ENCODE data around the gene LGI2.

LGI2 gene

DNA sequence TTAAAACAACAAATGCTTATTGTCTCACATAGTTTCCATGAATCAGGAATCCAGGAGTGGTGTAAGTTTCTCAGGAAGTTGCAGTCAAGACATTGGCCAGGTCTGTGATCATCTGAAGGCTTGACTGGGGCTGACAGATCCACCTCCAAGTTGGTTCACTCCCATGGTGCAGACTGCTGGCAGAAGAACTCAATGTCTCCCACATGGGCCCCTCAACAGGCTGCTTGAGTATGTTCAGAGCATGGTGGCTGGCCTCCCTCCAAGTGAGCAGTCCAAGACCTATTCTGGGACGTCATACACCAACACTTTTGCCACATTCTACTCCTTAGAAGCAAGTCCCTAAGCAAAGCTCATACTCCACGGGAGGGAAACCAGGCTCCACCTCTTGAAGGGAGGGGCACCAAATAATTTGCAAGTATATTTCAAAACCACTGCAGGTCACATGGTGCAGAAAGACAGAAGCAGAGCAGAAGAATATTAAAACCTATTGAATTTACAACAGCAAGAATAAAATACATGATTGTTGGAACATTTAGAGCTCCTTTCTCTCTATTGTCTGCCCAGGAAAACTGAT lies 35.3 kb downstream of the LGI2 start:
- DNase-seq (ENCODE audit: low spot score), result no peak

DNA sequence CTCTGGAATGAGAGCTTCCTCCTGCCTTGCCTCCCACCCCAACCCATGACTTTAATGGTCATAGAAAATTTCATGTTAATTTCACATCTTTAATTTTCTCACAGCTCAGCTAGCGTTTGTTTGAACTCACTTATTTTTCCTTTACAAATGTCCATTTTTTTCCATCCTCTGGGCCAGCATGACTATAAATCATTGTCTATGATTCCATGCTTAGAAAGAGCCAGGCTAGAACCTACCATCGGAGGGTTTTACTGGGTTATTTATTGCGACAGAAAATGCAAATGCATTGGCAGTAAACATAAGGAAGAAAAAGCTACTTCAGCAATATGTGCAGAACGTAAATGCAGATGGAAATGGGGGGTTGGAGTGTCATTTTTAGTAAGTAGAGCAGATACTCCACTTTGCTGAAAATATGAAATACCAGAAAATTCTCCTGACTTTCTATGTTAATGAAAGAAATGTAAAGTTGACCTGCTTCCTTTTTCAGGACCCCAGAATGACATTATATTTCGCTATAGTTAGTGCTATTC lies 37.1 kb downstream of the LGI2 start:
- DNase-seq (ENCODE audit: low spot score), result no peak

DNA sequence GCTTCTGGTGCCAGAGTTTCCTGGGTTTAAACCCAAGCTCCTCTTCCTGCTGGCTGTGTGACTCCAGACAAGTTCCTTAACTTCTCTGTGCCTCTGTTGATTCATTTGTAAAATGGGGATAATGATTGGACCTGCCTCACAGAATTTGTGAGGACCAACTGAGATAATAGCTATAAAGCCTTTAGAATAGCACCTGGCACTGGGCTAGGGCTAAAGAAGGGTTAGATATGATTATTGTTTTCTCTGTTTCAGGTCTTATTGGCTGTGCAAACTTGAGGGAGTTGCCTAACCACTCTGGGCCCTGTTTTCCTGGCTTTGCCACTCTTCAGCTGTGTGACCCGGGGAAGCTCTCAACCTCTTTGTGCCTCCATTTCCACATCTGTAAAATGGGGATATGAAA lies 37.8 kb downstream of the LGI2 start:
- DNase-seq (ENCODE audit: low spot score), result no peak

DNA sequence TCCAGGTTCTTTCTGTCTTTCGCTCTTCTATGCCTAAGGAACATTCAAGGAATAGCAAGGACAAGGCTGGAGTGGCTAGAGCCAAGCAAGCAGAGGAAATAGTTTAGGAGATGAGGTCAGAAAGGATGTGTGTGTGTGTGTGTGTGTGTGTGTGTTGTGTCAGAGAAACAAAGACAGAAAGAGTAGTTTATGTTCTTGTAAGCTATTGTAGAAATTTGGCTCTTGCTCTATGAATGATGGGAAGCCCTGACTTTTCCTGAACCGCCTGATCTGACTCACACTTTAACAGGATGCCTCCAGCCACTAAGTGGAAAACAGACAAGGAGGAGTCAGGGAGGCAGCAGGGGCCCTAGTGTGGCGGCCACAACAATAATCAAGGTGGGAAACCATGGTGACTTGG lies 39.7 kb downstream of the LGI2 start:
- no peak for DNase-seq (ENCODE audit: low spot score)

DNA sequence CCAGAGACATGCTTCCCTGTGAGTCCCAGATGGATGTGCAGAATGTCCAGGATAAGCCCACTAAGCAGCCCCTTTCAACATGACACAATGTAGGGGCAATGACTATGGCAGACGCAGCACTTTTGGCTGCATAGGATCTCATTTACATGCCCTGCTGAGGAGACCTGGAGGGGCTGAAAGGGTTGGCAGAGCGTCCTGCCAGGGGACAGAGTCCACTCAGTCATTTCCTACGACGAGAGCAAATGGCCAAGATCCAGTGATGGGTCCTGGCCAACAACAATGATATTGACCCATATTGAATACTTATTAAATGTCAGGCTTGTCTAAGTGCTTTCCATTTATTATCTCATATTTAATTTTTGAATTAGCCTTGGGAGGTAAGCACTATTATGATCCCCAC lies 41.4 kb downstream of the LGI2 start:
- no peak for DNase-seq (ENCODE audit: low spot score)

DNA sequence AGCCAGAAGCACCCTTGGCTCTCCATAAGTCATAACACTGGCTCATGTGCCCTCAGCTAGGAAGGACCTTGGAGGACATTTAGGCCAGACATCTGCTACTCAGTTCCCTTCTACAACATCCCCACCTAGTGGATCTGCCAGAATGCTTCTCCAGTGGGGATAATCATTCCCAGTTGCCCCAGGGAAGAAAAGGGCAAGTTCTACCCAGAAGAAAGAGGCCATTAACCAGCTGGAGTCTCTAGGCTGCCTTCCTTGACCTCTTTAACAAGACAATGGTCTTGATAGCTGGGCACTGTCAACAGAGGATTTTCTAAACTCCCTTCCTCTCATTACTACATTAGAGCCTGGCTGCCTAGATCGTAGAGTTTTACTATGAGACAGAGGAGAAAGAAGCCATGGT lies 42.0 kb downstream of the LGI2 start:
- peak; percentile 46 for DNase-seq (ENCODE audit: low spot score)

DNA sequence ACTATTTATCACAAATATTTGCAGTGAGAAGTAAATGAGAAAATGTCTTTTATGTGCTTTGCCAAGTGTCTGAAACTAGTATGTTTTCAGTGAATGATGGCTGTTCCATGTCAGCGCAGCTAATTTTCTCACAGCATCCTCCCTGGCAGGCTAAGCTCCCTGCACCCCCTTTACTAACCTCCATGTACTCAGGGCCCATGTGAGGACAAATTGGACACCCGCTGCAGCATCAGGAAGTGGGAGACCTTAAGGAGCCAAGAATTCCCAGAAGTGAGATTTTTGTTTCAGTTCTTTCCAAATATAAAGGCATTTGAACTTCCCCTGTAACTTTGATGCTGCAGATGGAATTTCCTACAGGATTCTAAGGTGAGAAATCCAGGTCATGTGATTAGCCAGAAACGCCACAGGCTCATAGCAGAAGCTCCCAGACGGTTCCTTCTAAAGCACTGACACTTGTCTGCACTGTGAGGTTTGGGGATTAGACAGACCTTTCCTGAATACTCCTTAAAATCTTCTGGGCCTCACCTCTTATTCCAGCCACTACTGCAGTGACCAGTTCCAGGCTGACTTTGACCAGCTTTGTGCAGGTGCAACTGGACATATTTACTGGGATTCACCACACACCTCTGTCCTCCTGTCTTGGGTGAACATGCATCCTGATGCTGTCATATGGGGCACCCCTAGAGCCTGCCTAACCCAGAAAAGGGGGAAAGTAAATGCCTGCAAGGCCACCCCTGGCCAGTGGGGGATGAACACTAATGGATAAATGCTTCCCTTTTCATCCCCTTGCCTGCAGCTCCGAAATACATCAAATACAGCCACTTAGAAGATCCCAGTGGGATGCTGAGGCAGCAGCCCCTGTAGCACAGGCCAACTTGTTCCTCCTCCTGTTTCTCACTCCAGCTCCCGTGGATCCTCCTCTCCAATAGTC lies 45.9 kb downstream of the LGI2 start:
- no peak for DNase-seq (ENCODE audit: low spot score)

DNA sequence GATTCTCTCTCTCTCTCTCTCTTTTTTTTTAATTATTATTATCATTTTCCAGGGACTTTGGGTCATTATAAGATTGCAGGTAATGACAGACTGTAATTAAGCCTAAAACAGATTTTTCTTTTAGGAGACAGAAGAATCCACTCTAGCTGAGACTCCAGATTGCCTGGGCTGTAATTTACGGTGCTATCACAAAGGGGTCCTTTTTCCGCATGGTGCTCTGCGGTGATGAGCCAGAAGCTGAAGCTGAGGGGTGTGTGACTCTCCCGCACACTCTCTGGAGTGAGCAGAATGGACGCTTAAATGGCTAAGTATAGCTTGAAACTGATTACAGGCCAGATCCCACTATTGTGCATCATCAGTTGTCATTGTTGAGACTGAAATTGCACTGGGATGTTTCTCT lies 50.0 kb downstream of the LGI2 start:
- no peak for DNase-seq (ENCODE audit: low spot score)

DNA sequence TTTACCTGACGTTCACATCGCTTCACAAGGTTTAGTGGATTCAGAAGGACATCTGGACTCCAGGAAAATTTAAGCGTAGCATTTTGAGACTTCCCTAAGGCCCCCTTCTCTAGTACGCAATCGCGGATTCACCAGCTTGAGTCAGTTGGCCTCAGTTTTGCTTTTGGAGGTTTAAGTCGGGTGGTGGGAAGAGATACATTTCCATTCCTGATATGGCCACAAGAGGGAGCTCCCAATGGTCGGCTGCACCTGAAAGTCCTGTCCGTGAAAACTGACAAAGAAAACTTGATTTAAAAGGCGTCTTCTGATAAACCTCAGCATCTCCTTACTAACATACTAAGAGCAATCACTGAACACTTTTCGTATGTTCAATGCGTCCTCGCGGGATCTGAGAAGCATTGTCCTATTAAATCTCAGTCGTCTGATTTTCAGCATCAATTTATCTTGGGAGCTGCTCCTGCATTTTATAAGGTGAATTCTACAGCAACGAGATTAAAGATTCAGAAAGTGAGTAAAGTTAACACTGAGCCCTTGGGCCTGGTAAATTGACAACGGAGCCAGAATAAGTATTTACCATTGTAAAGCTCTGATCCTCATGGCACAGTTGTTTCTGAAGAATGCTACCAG lies 50.6 kb downstream of the LGI2 start:
- DNase-seq (ENCODE audit: low spot score), result peak; percentile 79

DNA sequence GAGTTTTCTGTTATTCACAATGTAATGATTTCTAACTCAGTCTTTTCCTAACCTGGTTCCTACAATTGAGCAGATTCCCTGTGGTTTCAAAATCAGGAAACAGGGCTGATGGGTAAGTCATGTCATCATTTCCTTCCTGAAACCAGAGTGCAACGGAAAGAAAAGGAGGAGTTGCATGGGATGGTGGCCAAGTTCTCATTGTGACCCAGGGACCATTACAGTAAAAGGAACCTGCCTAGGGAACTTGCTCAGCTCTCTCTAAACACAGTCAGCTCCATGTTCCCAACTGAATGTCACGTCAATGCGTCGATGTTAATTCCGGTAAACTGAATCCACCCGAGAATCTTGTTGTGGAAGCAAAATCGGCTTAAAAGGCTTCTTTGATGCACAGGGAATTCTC lies 51.2 kb downstream of the LGI2 start:
- peak; percentile 84 for DNase-seq (ENCODE audit: low spot score)

DNA sequence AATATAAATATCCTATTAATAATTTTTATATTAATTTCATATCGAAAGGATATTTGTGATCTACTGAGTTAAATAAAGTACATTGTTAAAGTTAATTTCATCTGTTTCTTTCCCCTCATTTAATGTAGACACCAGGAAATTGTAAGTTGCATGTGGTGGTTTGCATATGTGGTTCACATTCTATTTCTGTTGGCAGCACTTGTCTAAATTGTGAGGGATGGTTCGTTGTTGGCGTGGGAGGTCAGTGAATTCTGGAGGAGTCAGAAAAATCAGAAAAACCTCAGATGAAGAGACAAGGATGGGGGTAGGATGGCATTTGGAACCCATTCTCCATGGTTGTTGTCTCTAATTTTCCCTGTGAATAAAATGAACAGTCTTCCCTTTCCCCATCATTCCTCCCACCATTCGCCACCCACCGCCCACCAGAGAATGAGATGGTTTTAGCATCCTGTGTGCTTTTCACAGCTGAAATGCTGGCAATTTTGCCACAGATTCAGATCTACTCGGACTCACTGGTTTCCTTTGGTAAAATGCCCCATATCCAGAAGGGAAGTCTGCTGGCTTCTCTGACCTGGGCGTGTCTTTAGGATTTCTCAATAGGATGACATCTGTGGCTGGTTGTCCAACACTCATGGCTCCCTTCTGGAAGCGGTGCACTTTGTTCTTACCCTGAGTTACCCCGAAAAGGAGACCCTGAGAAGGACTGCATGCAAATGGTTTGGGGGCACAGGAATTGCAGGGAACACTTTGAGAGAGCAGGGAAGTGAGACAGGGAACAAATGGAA lies 52.3 kb downstream of the LGI2 start:
- no peak for DNase-seq (ENCODE audit: low spot score)

DNA sequence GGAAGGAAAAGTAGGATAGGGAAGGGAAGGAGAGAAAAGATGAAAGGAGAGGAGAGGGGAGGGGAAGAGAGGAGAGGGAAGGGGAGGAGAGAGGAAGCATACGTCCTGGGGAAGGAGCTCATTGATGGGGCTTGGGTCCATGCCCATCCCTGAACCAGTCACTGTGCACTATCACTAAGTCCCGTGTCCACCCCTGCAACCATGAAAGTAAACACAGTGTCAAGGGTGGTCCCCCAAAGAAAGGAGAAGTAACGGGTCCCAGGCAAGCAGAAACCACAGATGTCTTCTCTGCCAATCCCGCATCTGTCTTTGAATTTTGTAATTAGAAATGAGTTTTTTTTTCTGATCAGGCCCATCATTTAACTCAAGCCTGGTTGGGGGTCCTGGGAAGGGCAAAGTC lies 55.2 kb downstream of the LGI2 start:
- no peak for DNase-seq (ENCODE audit: low spot score)

DNA sequence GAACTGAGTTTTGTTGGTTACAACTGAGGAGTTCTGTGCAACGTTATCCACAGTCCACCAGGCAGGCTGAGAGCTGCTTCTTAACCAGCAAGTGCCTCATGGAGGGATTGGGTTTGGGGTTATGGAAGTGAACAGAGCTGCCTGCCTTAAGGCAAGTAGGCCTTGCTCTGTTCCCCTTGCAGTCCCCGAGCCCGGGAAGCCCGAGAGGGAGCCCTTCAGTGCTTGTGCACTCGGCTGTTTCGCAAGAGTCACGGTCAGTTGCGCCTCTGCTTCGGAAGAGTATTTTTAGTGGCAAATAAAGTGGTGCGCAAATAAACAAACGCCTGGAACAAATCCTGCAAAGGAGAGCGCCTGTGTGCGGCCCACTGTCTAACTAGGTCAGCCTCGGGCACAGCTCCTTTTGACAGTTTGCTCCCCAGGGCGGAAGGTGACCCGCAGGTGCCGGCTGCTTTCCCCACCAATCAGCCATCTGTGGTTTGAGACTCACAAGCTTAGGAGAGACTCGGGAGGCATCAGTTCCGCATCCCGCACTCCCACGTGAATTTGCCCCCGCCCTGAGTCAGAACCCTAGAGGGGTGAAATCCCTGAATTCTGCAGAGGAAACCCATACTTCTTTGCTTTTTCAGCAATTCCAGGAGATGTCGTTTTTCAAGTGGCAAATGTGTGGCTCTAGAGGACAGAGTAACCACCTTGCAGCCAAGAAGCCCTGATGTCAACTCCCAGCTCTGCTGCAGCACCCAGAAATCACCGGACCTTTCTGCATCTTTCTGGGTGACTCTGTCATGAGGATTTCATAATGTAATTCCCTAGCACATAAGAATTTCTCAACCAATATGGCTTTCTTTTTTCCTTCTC lies 56.8 kb downstream of the LGI2 start:
- DNase-seq (ENCODE audit: low spot score), result peak; percentile 54

DNA sequence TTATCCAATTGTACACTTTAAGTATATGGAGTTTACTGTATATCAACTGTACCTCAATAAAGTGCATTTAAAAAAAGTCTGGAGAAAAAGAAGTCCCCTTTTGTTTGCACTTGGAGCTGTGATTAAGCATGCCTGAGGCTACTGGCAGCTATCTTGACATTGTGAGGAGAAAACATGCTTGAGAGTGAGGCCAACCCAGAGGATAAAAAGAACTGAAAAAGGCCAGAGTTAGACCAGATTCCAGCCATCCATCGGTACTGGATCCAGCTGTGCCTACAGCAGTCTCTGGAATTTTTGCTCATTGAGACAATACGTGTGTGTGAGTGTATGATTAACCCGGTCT lies 57.4 kb downstream of the LGI2 start:
- no peak for DNase-seq (ENCODE audit: low spot score)

DNA sequence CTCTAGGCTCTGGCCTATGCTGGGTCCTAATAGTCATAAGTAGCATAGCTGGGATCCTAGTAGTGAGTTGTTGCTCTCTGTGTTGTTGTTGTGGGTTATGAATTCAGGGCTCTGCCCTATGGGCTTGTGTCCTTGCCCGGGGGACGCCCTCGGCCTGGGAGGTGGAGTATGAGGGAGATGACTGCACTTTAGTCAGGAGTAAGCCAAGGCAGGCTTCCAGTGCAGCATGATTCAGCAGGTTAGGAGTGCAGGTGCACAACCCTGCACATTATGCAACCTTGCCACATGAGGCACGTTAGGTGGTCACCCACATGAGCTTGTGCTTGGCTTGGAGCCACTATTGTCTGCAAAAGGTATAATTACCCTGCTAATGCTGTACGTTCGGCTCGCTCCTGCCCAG lies 59.6 kb downstream of the LGI2 start:
- no peak for DNase-seq (ENCODE audit: low spot score)

DNA sequence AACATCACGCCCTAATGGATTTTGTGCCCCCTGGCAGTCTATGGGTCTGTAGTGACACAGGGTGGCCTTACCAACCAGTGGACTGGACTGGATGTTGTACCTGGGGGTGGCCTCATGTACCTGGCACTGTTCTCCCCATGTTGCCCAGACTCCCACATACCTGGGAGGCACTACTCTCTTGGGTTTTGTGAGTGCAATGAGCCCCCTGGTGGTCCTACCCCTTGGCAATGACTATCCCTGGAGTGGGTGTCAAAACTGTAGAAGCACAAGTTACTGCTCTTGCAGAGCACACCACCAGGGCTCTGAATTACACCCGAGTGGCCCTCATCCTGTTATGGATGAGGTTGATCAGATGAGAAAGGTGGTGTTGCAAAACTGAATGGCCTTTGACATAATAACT lies 60.1 kb downstream of the LGI2 start:
- DNase-seq (ENCODE audit: low spot score), result no peak

DNA sequence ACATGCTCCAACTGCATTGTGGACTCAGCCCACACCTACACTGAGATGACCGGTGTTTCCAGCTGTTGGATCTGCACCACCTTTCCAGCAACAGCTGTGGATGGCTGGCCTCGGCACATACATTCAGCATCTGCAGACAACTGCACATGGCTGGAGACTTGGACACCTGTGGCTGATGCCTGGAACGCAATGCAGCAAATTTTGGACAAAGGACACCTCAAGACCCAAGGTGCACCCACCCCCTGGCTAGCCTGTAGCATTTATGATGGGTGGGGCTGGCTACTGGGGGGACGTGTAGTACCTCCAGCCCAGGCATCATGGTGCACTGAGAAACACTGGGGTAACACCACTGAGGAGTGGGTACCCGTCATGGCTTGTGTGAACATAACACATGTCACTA lies 60.6 kb downstream of the LGI2 start:
- DNase-seq (ENCODE audit: low spot score), result no peak

DNA sequence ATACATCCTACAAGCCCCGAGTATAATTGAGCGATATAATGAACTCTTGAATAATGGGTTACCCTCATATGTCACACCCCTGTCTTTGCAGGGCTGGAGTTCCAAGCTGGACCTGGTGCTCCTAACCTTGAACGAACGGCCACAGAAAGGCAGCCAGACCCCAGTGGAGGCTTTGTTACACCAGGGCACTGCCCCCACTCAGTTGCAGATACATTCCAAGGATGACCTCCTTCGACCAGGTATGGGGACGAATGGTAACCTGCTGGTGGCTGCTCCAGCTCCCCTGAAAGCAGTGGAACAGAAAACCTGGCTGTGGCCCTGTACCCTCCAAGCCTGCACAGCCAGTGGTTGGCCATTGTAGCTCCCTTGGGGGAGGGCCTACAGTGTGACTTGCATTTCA lies 61.3 kb downstream of the LGI2 start:
- no peak for DNase-seq (ENCODE audit: low spot score)

DNA sequence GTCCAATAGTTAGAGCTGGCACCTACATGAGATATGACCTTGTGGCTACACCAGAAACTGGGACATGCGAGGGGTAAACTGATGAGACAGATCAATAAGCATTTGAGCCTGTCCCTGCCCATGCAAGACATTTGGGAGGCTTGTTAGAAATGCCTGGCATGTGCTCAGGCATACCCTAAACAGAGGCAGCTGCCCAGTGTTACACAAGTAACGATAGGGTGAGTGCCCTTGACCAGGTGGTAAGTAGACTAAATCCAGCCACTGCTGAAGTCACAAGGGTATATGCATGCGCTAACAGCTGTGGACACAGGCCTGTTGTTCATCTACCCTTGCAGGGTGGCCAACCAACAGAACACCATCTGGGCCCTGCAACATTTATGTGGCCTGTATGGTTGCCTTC lies 61.8 kb downstream of the LGI2 start:
- DNase-seq (ENCODE audit: low spot score), result no peak

DNA sequence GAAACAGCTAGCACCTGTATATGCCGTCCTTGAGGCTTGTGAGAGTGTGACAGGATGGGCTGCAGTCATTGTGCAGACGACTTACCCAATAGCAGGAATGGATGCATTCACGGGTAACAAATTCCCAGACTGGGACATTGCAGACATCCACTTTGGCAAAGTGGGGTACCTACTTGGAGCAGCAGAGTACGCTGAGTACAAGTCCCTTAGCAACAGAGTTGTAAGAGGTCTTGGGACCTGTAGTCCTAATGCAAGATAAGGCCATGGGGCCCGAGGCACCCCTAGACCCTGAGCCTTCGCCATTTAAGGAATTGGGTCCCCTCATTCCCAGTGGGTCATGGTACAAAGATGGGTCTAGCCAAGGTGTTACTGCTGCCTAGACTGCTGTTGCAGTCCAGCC lies 62.5 kb downstream of the LGI2 start:
- DNase-seq (ENCODE audit: low spot score), result no peak

DNA sequence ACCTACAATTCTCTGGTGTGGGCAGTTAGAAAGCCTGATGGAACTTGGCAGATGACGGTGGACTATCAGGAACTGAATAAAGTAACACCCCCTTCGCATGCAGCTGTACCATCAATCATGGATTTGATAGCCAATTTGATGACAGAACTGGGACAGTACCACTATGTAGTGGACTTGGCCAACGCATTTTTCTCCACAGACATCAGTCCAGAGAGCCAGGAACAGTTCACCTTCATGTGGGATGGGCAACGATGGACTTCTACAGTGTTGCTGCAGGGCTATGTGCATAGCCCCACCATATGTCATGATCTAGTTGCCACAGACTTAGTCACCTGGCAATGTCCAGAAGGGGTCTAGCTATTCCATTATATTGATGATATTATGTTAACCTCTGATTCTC lies 63.4 kb downstream of the LGI2 start:
- no peak for DNase-seq (ENCODE audit: low spot score)

DNA sequence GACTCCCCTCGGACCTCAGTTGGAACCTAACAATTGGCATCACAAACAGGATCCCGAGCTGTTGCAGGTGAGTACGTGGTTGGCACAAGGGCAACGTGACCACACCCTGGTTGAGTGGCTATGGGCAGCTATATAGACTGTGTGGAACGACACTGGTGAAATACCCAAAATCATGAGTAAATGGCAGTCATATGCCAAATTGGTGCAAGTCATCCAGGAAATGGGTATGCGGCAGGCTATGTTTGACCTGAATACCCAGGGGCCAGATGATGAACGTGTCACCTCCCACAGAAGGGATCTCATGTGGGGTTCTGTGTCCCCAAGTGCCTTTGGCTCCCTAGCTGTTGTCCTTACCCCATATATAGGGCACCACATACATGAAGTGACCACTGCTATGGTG lies 64.7 kb downstream of the LGI2 start:
- no peak for DNase-seq (ENCODE audit: low spot score)

Data from pons (tissue), 1 donor.